HFFc6 (cell line): Measurements from ENCODE around the gene EML6. TPM values are rescaled to one million over a fixed set of nuclear protein-coding genes. Genes with fewer than 3 reads are reported as not detected.
A peak's percentile ranks its signal among the peaks of the same experiment; 100 is the strongest.

ENCODE experiments used
- DNase-seq: peaks from one replicate; pipeline ENCODE4 v3.0.0-alpha.2; 2018
- H3K27ac Mint-ChIP-seq: 2 replicates; pipeline ENCODE4 v1.8.0; 2020; ENCODE audit warnings: mild to moderate bottlenecking, mixed read lengths
- H3K27me3 Mint-ChIP-seq: 2 replicates; pipeline ENCODE4 v1.8.0; 2021; ENCODE audit warnings: mild to moderate bottlenecking, moderate library complexity, mixed read lengths; ENCODE audit not compliant: insufficient read depth
- H3K36me3 Mint-ChIP-seq: 2 replicates; pipeline ENCODE4 v1.8.0; 2021; ENCODE audit warnings: low read depth, mixed read lengths
- H3K4me1 Mint-ChIP-seq: 2 replicates; pipeline ENCODE4 v1.8.0; 2020; ENCODE audit warnings: low read depth, mixed read lengths
- H3K4me3 Mint-ChIP-seq: 2 replicates; pipeline ENCODE4 v1.8.0; 2020; ENCODE audit warnings: mild to moderate bottlenecking, moderate library complexity, mixed read lengths
- H3K9me3 Mint-ChIP-seq: 2 replicates; pipeline ENCODE4 v1.8.0; 2020; ENCODE audit warnings: mild to moderate bottlenecking, mixed read lengths
- total RNA-seq, 6 experiments: library from RNA; stranded (reverse); fragmentation: NEBNext Ultra II Directional; extraction: Animal tissue kit (Norgen Biotek cat#: 25700); gene quantifications; 2 replicates in 1 of 6; 3 replicates in 5 of 6; pipeline ENCODE4 v1.2.3, GENCODE V29; 2021
- TF ChIP-seq, protein P1 (sequence below): fragments of 200-600 bp; sonication (generic); IDR thresholded peaks from 2 replicates; pipeline ENCODE4 v1.5.0; 2021; ENCODE audit warnings: antibody characterized with exemption, mild to moderate bottlenecking

Gene EML6
- total RNA-seq, 6 experiments from 2014 or later = 0.05 to 0.37 (median 0.25) TPM

DNA sequence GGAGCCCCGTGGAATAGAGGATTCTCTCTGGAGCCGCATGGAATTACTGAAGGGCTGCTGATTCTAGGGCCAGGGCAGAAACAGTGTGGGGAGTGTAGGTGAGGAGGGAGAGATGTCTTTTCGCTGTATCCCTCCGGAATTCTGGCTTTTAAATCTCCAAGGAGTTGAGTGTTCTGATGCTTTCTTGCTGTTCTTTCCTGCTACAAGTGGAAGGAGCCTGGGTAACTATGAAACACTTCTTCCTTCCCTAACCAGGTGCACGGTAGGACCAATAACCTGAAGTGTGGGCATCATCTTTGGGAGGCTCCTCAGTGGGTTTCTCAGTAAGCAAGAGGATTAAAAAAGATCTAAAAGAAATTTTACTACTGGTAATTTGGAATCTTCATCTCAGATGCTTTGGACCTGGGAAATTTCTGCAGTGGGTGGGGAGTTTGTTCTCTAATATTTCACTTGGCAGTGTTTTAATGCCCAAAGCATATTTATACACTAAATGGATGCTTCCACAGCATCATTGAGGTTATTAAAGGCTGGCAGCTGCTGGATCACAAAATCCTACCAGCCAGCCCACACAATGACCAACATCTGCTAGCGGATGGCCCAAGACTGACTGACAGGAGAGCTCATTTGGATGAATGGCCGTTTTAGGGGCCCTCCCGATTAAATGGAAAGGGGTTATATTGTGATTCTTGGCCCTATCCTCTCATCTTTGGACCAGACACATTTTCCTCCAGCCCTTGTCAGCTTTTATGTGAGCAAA lies 2.1 kb downstream of the EML6 start:
- Mint-ChIP-seq H3K4me3 (peak overlapping the region; percentile 83), H3K9me3 (no peaks in the 10 kb centered on the region), H3K27me3 (peaks cover 18% of the 10 kb centered on the region), H3K27ac (no peak overlapping the region), H3K4me1 (peaks cover 43% of the 10 kb centered on the region), H3K36me3 (no peaks in the 10 kb centered on the region)
- TF ChIP-seq, protein P1, sequence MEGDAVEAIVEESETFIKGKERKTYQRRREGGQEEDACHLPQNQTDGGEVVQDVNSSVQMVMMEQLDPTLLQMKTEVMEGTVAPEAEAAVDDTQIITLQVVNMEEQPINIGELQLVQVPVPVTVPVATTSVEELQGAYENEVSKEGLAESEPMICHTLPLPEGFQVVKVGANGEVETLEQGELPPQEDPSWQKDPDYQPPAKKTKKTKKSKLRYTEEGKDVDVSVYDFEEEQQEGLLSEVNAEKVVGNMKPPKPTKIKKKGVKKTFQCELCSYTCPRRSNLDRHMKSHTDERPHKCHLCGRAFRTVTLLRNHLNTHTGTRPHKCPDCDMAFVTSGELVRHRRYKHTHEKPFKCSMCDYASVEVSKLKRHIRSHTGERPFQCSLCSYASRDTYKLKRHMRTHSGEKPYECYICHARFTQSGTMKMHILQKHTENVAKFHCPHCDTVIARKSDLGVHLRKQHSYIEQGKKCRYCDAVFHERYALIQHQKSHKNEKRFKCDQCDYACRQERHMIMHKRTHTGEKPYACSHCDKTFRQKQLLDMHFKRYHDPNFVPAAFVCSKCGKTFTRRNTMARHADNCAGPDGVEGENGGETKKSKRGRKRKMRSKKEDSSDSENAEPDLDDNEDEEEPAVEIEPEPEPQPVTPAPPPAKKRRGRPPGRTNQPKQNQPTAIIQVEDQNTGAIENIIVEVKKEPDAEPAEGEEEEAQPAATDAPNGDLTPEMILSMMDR = no peak
- DNase-seq = no peak

GRCh38 chr2:54726431-54726830 lies 3.0 kb downstream of the EML6 start:
- no peaks in the 10 kb centered on the region for H3K36me3 Mint-ChIP-seq
- no peak overlapping the region for H3K4me3 Mint-ChIP-seq
- no peak overlapping the region for H3K27ac Mint-ChIP-seq
- H3K4me1 Mint-ChIP-seq = peaks cover 43% of the 10 kb centered on the region
- H3K9me3 Mint-ChIP-seq = no peaks in the 10 kb centered on the region
- peaks cover 18% of the 10 kb centered on the region for H3K27me3 Mint-ChIP-seq
- no peak for DNase-seq
- TF ChIP-seq, protein P1 = no peak

DNA sequence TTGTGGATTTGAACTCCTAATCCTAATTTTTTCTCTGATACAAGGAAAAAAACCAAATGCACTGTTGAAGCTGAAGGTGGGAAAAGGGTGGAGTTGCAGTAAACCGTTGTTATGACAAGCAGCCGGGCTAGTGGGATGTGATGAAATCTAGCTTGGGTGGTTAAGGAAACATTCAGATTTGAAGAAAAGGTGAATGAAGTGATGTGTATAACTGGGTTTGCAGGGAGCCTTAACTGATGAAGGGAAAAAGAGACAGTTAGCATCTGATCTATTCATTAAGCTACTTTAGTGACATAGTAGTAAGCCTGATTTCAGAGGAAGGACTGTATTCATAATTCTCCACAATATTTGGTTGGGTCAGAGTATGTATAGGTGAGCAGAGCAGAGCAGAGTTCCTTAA lies 3.5 kb downstream of the EML6 start:
- Mint-ChIP-seq H3K36me3 (no peaks in the 10 kb centered on the region), H3K27me3 (peaks cover 18% of the 10 kb centered on the region), H3K4me3 (no peak overlapping the region), H3K4me1 (peaks cover 43% of the 10 kb centered on the region), H3K9me3 (no peaks in the 10 kb centered on the region), H3K27ac (no peak overlapping the region)
- DNase-seq = no peak
- TF ChIP-seq, protein P1 = no peak

- H3K4me3 Mint-ChIP-seq = 0 out of 2 replicates have a peak overlapping the region, but pooled peaks have one; percentile 27
- DNase-seq = peak; percentile 94
- TF ChIP-seq, protein P1 = peak; percentile 51
- no peaks in the 10 kb centered on the region for H3K9me3 Mint-ChIP-seq
- H3K36me3 Mint-ChIP-seq = no peaks in the 10 kb centered on the region
- peaks cover 33% of the 10 kb centered on the region for H3K4me1 Mint-ChIP-seq
- peaks cover 18% of the 10 kb centered on the region for H3K27me3 Mint-ChIP-seq
- H3K27ac Mint-ChIP-seq = peak overlapping the region; percentile 77
Measured at GRCh38 chr2:54728669-54729120, 5.2 kb downstream of the EML6 start.

- H3K4me1 Mint-ChIP-seq = no peaks in the 10 kb centered on the region
- H3K9me3 Mint-ChIP-seq = no peaks in the 10 kb centered on the region
- TF ChIP-seq, protein P1 = no peak
- H3K27me3 Mint-ChIP-seq = peaks cover 8% of the 10 kb centered on the region
- no peak for DNase-seq
- no peak overlapping the region for H3K27ac Mint-ChIP-seq
- H3K4me3 Mint-ChIP-seq = no peak overlapping the region
- no peaks in the 10 kb centered on the region for H3K36me3 Mint-ChIP-seq
Measured at GRCh38 chr2:54735636-54736035, 12.2 kb downstream of the EML6 start.
